Right atrium auricular region (tissue), 2 donors: Measurements from ENCODE around the gene SGSH. TPM values are rescaled to one million over a fixed set of nuclear protein-coding genes. Genes with fewer than 3 reads are reported as not detected.

Source experiments
- DNase-seq: peaks from one replicate; pipeline ENCODE4 v3.0.0-alpha.2; 2019; ENCODE audit warnings: low spot score
- H3K27ac ChIP-seq, 2 donors: fragments of 200-600 bp; sonication (generic); 1 replicate in 1 of 2; 2 replicates in 1 of 2; pipeline ENCODE4 v1.5.1; 2016 to 2019
- H3K27me3 ChIP-seq, 2 donors: fragments of 200-600 bp; sonication (generic); one replicate each; pipeline versions ENCODE4 v1.5.1 to v1.6.0; 2017 to 2019
- H3K36me3 ChIP-seq: fragments of 200-600 bp; sonication (generic); one replicate; pipeline ENCODE4 v1.5.1; 2016
- H3K4me1 ChIP-seq, 2 donors: fragments of 200-600 bp; sonication (generic); one replicate each; pipeline versions ENCODE4 v1.5.1 to v1.6.0; 2017 to 2019
- H3K4me3 ChIP-seq, 2 donors: fragments of 200-600 bp; sonication (generic); 1 replicate in 1 of 2; 2 replicates in 1 of 2; pipeline ENCODE4 v1.5.1; 2017 to 2019; ENCODE audit warnings: mild to moderate bottlenecking in 1 of 2, moderate library complexity in 1 of 2
- H3K9me3 ChIP-seq, 2 donors: fragments of 200-600 bp; sonication (generic); one replicate each; pipeline ENCODE4 v1.5.1; 2019
- CTCF ChIP-seq, 2 donors: fragments of 200-600 bp; sonication (generic); IDR thresholded peaks; one replicate each; pipeline ENCODE4 v1.5.1; 2019; ENCODE audit warnings: antibody characterized with exemption in 2 of 2
- total RNA-seq, 2 donors: library from RNA; depleted of rRNA; stranded (reverse); fragments of >200 nt; gene quantifications; one replicate each; pipeline ENCODE4 v1.1.0, GENCODE V29; 2016

The SGSH gene
- total RNA-seq, 2 donors from 2014 or later, result 10.6 to 13.7 TPM

GRCh38 chr17:80195141-80195540 is 25.0 kb downstream of the SGSH start:
- no peak for TF ChIP-seq CTCF (IDR thresholded peaks at IDR 0.05)
- H3K4me3 ChIP-seq, result no peak overlapping the region
- peaks cover 0 to 14% of the 10 kb centered on the region in 2 donors for H3K4me1 ChIP-seq
- no peak for DNase-seq
- no peaks in the 10 kb centered on the region for H3K27me3 ChIP-seq
- no peaks in the 10 kb centered on the region for H3K9me3 ChIP-seq
- no peaks in the 10 kb centered on the region for H3K36me3 ChIP-seq
- H3K27ac ChIP-seq, result no peak overlapping the region

DNA sequence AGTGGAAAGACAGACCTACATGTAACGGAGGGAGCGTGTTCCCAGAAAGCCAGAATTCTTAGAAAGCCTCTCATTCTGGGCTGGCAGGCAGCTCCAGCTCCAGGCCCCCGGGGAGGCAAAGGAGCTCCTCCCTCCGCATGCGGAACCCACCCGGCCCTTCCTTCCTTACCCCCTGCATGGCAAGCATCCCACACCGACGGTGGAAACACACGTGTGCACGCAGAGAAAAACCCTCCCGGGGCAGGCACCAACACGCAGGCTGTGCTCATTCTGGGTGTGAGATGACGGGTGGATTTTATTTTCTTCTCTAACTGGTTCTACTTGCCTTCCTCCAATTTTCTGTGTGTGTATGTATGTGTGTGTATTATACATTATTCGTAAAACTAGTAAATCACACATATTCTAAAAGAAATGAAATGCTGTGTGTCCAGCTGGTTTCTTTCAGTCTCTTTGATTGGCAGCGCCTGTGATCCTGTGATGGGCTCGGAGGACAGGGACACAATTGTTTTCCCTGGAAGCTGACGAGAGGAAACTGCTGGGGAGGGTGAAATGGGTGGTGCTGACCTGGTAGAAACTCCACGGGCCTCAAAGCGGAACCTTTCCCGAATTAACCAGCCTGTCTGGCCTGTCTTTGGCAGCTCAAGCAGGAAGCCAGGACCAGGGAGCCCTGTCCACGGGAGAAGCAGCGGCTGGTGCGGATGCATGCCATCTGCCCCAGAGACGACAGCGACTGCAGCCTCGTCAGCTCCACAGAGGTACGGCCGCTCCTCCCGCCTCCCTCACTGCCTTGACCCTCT is 28.1 kb downstream of the SGSH start:
- DNase-seq, result peak; percentile 59
- Histone ChIP-seq H3K4me1 (peaks cover 0 to 22% of the 10 kb centered on the region in 2 donors), H3K9me3 (no peaks in the 10 kb centered on the region), H3K4me3 (no peak overlapping the region), H3K36me3 (no peaks in the 10 kb centered on the region), H3K27me3 (no peaks in the 10 kb centered on the region), H3K27ac (no peak overlapping the region)
- no peak for TF ChIP-seq CTCF (IDR thresholded peaks at IDR 0.05)

DNA sequence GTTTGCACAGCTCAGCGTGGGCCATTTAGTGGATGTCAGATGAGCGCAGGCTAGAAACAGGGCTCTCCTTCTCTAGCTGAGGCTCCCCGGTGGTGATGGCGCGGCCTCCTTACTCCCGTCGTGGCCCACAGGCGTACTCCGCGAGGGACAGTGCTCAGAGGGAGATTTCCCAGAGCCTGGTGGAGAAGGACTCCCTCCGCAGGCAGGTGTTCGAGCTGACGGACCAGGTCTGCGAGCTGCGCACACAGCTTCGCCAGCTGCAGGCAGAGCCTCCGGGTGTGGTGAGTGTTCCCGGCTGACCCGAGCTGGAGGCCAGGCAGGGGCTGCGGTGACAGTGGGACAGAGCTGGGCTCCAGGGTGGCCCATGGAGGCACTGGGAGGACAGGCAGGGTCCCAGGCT is 28.9 kb downstream of the SGSH start:
- no peak overlapping the region for H3K4me3 ChIP-seq
- no peak for DNase-seq
- TF ChIP-seq CTCF (IDR thresholded peaks at IDR 0.05), result no peak
- H3K36me3 ChIP-seq, result no peaks in the 10 kb centered on the region
- H3K9me3 ChIP-seq, result no peaks in the 10 kb centered on the region
- H3K27ac ChIP-seq, result no peak overlapping the region
- H3K4me1 ChIP-seq, result peaks cover 0 to 22% of the 10 kb centered on the region in 2 donors
- no peaks in the 10 kb centered on the region for H3K27me3 ChIP-seq

DNA sequence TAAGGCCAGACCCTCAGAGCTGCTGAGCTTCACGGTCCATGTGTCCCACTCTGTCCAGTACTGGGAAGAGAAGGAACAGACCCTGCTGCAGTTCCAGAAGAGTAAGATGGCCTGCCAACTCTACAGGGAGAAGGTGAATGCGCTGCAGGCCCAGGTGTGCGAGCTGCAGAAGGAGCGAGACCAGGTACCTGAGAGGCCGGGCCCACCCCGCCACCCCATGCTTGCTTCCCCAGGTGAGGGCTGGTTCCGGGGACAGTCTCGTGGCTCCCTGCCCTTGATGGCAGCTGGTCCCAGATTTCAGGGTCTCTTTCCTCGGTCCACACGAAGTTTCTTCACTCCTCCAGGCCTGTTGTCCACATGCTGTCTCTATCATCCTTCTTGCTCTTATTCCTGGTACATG is 29.4 kb downstream of the SGSH start:
- H3K9me3 ChIP-seq, result no peaks in the 10 kb centered on the region
- DNase-seq, result no peak
- no peak overlapping the region for H3K4me3 ChIP-seq
- H3K27ac ChIP-seq, result no peak overlapping the region
- H3K4me1 ChIP-seq, result peaks cover 0 to 22% of the 10 kb centered on the region in 2 donors
- no peak for TF ChIP-seq CTCF (IDR thresholded peaks at IDR 0.05)
- H3K36me3 ChIP-seq, result no peaks in the 10 kb centered on the region
- H3K27me3 ChIP-seq, result no peaks in the 10 kb centered on the region

- peaks cover 0 to 22% of the 10 kb centered on the region in 2 donors for H3K4me1 ChIP-seq
- no peaks in the 10 kb centered on the region for H3K9me3 ChIP-seq
- H3K4me3 ChIP-seq, result no peak overlapping the region
- no peaks in the 10 kb centered on the region for H3K27me3 ChIP-seq
- TF ChIP-seq CTCF (IDR thresholded peaks at IDR 0.05), result no peak
- no peak for DNase-seq
- no peaks in the 10 kb centered on the region for H3K36me3 ChIP-seq
- H3K27ac ChIP-seq, result no peak overlapping the region
These were observed 30.5 kb downstream of the SGSH start for GRCh38 chr17:80189611-80190010.
